Endothelial cell of umbilical vein (primary cell): Measurements from ENCODE around the gene PGAP6. TPM values are rescaled to one million over a fixed set of nuclear protein-coding genes. Genes with fewer than 3 reads are reported as not detected.

Source experiments
- BruUV-seq: library from RNA; stranded (reverse); fragments of 400-500 nt; replicated peaks from 2 replicates; lab custom pipeline; 2021; lab: Mats Ljungman, UMichigan
- CTCF ChIA-PET: fragments of 300-600, 350-600 bp; sonication (Branson Sonifier 250); formaldehyde crosslinking; loops from one replicate; lab custom pipeline; 2021; ENCODE audit warnings: antibody characterized with exemption, inconsistent platforms; lab: Charles Lee
- POLR2A ChIA-PET: fragments of 300-600, 350-600 bp; sonication (Branson Sonifier 250); formaldehyde crosslinking; loops from one replicate; lab custom pipeline; 2021; ENCODE audit warnings: antibody characterized with exemption, inconsistent platforms; lab: Charles Lee
- DNase-seq: peaks from one replicate; pipeline ENCODE4 v3.0.0-alpha.2; 2011; ENCODE audit warnings: low read depth, low spot score
- FAIRE-seq: peaks from 2 replicates; lab custom pipeline; 2011; peaks lifted over from hg19 to GRCh38; lab: Jason Lieb, UNC
- H2AFZ ChIP-seq: 2 replicates; pipeline ENCODE4 v1.6.0; 2012; ENCODE audit warnings: low read depth, low read length, control low read depth, inconsistent platforms
- H3K27ac ChIP-seq: 2 replicates; pipeline ENCODE4 v1.5.1; 2011; ENCODE audit warnings: low read depth, mild to moderate bottlenecking, control low read depth, low read length, moderate library complexity; ENCODE audit not compliant: insufficient read depth
- H3K27me3 ChIP-seq, 2 experiments: 2 replicates each; pipeline versions ENCODE4 v1.6.0 to v1.6.1; 2011; ENCODE audit warnings: low read length in 2 of 2, mixed read lengths in 1 of 2; ENCODE audit not compliant: control insufficient read depth in 2 of 2, insufficient read depth in 2 of 2
- H3K36me3 ChIP-seq, 2 experiments: 2 replicates in 1 of 2; 3 replicates in 1 of 2; pipeline ENCODE4 v1.5.1; 2011; ENCODE audit warnings: low read length in 2 of 2, mild to moderate bottlenecking in 1 of 2, moderate library complexity in 1 of 2; ENCODE audit not compliant: control insufficient read depth in 2 of 2, insufficient read depth in 2 of 2; ENCODE audit errors: extremely low read depth in 1 of 2
- H3K4me1 ChIP-seq: 3 replicates; pipeline ENCODE4 v1.5.1; 2011; ENCODE audit warnings: mild to moderate bottlenecking, low read length; ENCODE audit not compliant: control insufficient read depth, insufficient read depth; ENCODE audit errors: extremely low read depth
- H3K4me2 ChIP-seq: 2 replicates; pipeline ENCODE4 v1.6.1; 2011; ENCODE audit warnings: low read length, control low read depth, mixed read lengths; ENCODE audit not compliant: insufficient read depth
- H3K4me3 ChIP-seq, 3 experiments: fragments of 200-600 bp in 1 of 3; sonication (generic), shearing (Covaris generic) in 1 of 3; replicated peaks in 1 of 3; 2 replicates each; pipeline ENCODE4 v1.5.1; 2011 to 2016; ENCODE audit warnings: control low read depth in 3 of 3, low read length in 3 of 3, mild to moderate bottlenecking in 2 of 3, inconsistent platforms in 1 of 3, low read depth in 1 of 3, moderate library complexity in 1 of 3; ENCODE audit not compliant: insufficient read depth in 1 of 3
- H3K79me2 ChIP-seq: 2 replicates; pipeline ENCODE4 v1.6.0; 2012; ENCODE audit warnings: low read length, inconsistent platforms; ENCODE audit not compliant: control insufficient read depth, insufficient read depth
- H3K9ac ChIP-seq: replicated peaks from 2 replicates; pipeline ENCODE3; 2011; ENCODE audit warnings: low read length, control low read depth; ENCODE audit not compliant: insufficient read depth; ENCODE audit errors: extremely low read depth
- H3K9me1 ChIP-seq: replicated peaks from 3 replicates; pipeline ENCODE4 v1.6.0; 2011; ENCODE audit warnings: mild to moderate bottlenecking, low read length; ENCODE audit not compliant: control insufficient read depth, insufficient read depth; ENCODE audit errors: extremely low read depth
- H3K9me3 ChIP-seq: replicated peaks from 2 replicates; pipeline ENCODE4 v1.5.1; 2012; ENCODE audit warnings: low read length, inconsistent platforms; ENCODE audit not compliant: control insufficient read depth, insufficient read depth
- H4K20me1 ChIP-seq: replicated peaks from 2 replicates; pipeline ENCODE3; 2011; ENCODE audit warnings: mild to moderate bottlenecking, low read length; ENCODE audit not compliant: control insufficient read depth, insufficient read depth; ENCODE audit errors: extremely low read depth
- CTCF ChIP-seq, 2 donors: IDR thresholded peaks; 1 replicate in 1 of 2; 2 replicates in 1 of 2; pipeline ENCODE4 v1.5.1; 2011; ENCODE audit warnings: low read length in 2 of 2, mild to moderate bottlenecking in 2 of 2, moderate library complexity in 2 of 2, control low read depth in 1 of 2, inconsistent platforms in 1 of 2, low read depth in 1 of 2; ENCODE audit not compliant: insufficient read depth in 1 of 2; ENCODE audit errors: extremely low read depth in 1 of 2
- EZH2 ChIP-seq: IDR thresholded peaks from 2 replicates; pipeline ENCODE4 v1.6.1; 2012; ENCODE audit warnings: borderline replicate concordance, low read depth, mild to moderate bottlenecking, moderate library complexity, low read length, inconsistent platforms; ENCODE audit not compliant: severe bottlenecking
- FOS ChIP-seq: IDR thresholded peaks from 2 replicates; pipeline ENCODE4 v1.6.1; 2011; ENCODE audit warnings: mild to moderate bottlenecking, low read length, moderate library complexity, borderline replicate concordance; ENCODE audit not compliant: insufficient read depth
- GATA2 ChIP-seq: IDR thresholded peaks from 2 replicates; pipeline ENCODE4 v1.7.0; 2011; ENCODE audit warnings: low read depth, mild to moderate bottlenecking, moderate library complexity, mixed read lengths, low read length; ENCODE audit not compliant: insufficient read length, insufficient read depth
- JUN ChIP-seq: IDR thresholded peaks from 2 replicates; pipeline ENCODE4 v1.6.1; 2011; ENCODE audit warnings: borderline replicate concordance, low read depth; ENCODE audit not compliant: insufficient read length, insufficient read depth
- POLR2A ChIP-seq: IDR thresholded peaks from 2 replicates; pipeline ENCODE4 v1.6.1; 2012; ENCODE audit warnings: low read depth, mild to moderate bottlenecking, control low read depth, low read length
- dilution Hi-C: fragments of 300-500 bp; cut with MboI; formaldehyde crosslinking; loops from one replicate; pipeline ENCODE4 v1.15.0; 2019; ENCODE audit warnings: low sequenced_read_pairs; ENCODE audit not compliant: extremely low pct_ligation_motif_present
- intact Hi-C: fragments of 100-400 bp; cut with micrococcal nuclease; formaldehyde crosslinking; loops from one replicate; pipeline ENCODE4 v1.10.0; 2022
- polyA plus RNA-seq, 4 experiments: library from polyadenylated mRNA; depleted of rRNA in 3 of 4; stranded (reverse) in 3 of 4; unstranded in 1 of 4; fragments of >200 nt; gene quantifications; 2 replicates each; pipeline versions ENCODE4 v1.2.1 to v1.2.3, GENCODE V29; 2011 to 2012; ENCODE audit warnings: missing spikeins in 1 of 4
- total RNA-seq: library from RNA; stranded (reverse); gene quantifications from 2 replicates; pipeline ENCODE4 v1.2.3, GENCODE V29; 2021

The PGAP6 gene
- total and polyA plus RNA-seq, 2 donors (not counting 3 experiments of a cell fraction or from before 2014, with no cell fraction given), result 89.8 to 365 TPM

DNA sequence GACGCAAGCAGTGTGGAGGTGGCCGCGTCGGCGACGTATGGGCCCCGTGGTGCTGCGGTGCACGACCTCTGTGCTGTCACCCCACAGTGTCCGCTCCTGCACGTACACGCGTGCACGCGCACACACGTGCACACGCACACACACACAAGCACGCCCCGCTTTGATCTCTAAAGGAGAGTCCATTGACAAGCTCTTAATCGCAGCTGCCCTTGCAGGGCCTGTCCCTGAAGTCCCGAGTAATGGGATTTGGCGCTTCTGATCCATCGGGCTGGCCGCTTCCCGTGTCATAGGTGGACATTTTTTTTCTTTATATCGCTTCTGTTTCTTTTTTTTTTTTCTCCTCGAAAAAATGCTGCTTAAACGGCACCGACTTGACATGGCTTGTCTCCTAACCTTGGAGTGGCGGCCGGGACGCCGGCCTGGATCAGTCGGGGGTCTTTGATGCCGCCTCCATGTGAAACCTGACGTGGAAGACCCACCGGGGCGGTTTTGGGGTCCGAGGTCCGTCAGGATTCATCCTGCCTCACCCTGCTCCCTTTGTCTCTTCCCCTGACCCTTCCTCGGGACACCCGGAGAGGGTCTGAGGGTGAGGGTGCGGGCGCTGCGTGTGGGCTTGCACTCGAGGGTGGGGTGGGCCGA lies 21.0 kb downstream of the PGAP6 start:
- DNase-seq (no peak), FAIRE-seq (no peak)
- H3K4me1 ChIP-seq, result no peaks in the 10 kb centered on the region
- H3K4me3 ChIP-seq, result no peak overlapping the region
- dilution Hi-C loops (no loop called here), intact Hi-C loops (no loop called here)
- no peaks in the 10 kb centered on the region for H3K79me2 ChIP-seq
- TF ChIP-seq EZH2, result no peak
- TF ChIP-seq GATA2, result no peak
- no peak for TF ChIP-seq CTCF (IDR thresholded peaks at IDR 0.05; ENCODE audit: extremely low read depth in 1 of 2, insufficient read depth in 1 of 2, low read depth in 1 of 2, low read length in 2 of 2)
- TF ChIP-seq FOS, result no peak
- no peak for TF ChIP-seq POLR2A
- no peak for TF ChIP-seq JUN
- no peaks in the 10 kb centered on the region for H3K36me3 ChIP-seq
- ChIA-PET CTCF (interaction anchor here (1.6 to 4.8 kb wide), 7 partner anchors 10 to 295 kb away, joined by 7 to 130 read pairs (median 16); partner anchors contain the start of genes FAM234A and MRPL28), POLR2A (no interaction called here)
- H3K9me3 ChIP-seq, result no peaks in the 10 kb centered on the region
- no peaks in the 10 kb centered on the region for H4K20me1 ChIP-seq
- no peaks in the 10 kb centered on the region for H3K27me3 ChIP-seq
- no peak overlapping the region for H3K9ac ChIP-seq
- H3K4me2 ChIP-seq, result no peak overlapping the region
- H2AFZ ChIP-seq, result no peak overlapping the region
- H3K9me1 ChIP-seq, result no peaks in the 10 kb centered on the region
- no TSS peak for BruUV-seq
- H3K27ac ChIP-seq, result no peak overlapping the region
